Measurements from ENCODE around the gene PRKCE. TPM values are rescaled to one million over a fixed set of nuclear protein-coding genes. Genes with fewer than 3 reads are reported as not detected.

The PRKCE gene
- total RNA-seq, 1 donor from 2014 or later: 85.0 TPM

GRCh38 chr2:46010925-46011490, 359.5 kb downstream of the PRKCE start:
- no peak overlapping the region for H3K4me3 ChIP-seq
- H3K36me3 ChIP-seq: peaks cover 48% of the 10 kb centered on the region
- peaks cover 21% of the 10 kb centered on the region for H3K4me1 ChIP-seq
- TF ChIP-seq, protein P1, sequence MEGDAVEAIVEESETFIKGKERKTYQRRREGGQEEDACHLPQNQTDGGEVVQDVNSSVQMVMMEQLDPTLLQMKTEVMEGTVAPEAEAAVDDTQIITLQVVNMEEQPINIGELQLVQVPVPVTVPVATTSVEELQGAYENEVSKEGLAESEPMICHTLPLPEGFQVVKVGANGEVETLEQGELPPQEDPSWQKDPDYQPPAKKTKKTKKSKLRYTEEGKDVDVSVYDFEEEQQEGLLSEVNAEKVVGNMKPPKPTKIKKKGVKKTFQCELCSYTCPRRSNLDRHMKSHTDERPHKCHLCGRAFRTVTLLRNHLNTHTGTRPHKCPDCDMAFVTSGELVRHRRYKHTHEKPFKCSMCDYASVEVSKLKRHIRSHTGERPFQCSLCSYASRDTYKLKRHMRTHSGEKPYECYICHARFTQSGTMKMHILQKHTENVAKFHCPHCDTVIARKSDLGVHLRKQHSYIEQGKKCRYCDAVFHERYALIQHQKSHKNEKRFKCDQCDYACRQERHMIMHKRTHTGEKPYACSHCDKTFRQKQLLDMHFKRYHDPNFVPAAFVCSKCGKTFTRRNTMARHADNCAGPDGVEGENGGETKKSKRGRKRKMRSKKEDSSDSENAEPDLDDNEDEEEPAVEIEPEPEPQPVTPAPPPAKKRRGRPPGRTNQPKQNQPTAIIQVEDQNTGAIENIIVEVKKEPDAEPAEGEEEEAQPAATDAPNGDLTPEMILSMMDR (IDR thresholded peaks at IDR 0.05): peak; percentile 67
- H3K27me3 ChIP-seq (ENCODE audit: low read depth): no peaks in the 10 kb centered on the region
- peak in 1 of 2 donors; percentile 76 for ATAC-seq
- H3K27ac ChIP-seq: no peak overlapping the region
- H3K9me3 ChIP-seq: no peaks in the 10 kb centered on the region
- intact Hi-C loops (cut with DNase I): no loop called here
- no peak for DNase-seq

- H3K27ac ChIP-seq: no peak overlapping the region
- intact Hi-C loops (cut with DNase I): no loop called here
- H3K4me1 ChIP-seq: peaks cover 23% of the 10 kb centered on the region
- H3K9me3 ChIP-seq: no peaks in the 10 kb centered on the region
- ATAC-seq (no peak), DNase-seq (no peak)
- TF ChIP-seq, protein P1 (IDR thresholded peaks at IDR 0.05): no peak
- H3K4me3 ChIP-seq: no peak overlapping the region
- H3K36me3 ChIP-seq: peaks cover 32% of the 10 kb centered on the region
- H3K27me3 ChIP-seq (ENCODE audit: low read depth): no peaks in the 10 kb centered on the region
These were observed 361.3 kb downstream of the PRKCE start for GRCh38 chr2:46012618-46013240.

DNA sequence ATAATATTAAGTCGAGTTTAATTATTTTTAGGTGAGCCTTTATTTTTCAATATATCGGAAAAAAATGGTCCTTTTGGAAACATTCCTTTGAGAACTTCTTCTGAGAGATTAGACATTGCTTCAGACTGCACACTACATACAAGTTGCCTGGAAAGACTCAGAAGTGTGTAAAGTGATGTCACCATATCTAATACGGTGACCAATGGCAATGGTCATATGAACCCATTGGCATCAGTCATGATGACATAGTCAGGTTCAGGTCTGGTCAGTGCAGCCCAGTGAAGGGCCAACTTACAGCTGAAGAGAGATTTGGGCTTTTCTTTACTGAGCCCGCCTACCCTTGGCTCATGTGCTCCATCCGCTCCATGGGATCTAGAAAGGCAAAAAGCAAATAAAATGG, 362.3 kb downstream of the PRKCE start:
- no peak for DNase-seq
- intact Hi-C loops (cut with DNase I): no loop called here

GRCh38 chr2:46014911-46015654, 363.6 kb downstream of the PRKCE start:
- H3K36me3 ChIP-seq: peaks cover 30% of the 10 kb centered on the region
- ATAC-seq: no peak
- peaks cover 23% of the 10 kb centered on the region for H3K4me1 ChIP-seq
- intact Hi-C loops (cut with DNase I): no loop called here
- H3K27ac ChIP-seq: peak overlapping the region; percentile 18
- DNase-seq: no peak
- H3K27me3 ChIP-seq (ENCODE audit: low read depth): no peaks in the 10 kb centered on the region
- TF ChIP-seq, protein P1 (IDR thresholded peaks at IDR 0.05): no peak
- no peaks in the 10 kb centered on the region for H3K9me3 ChIP-seq
- no peak overlapping the region for H3K4me3 ChIP-seq

More for the DNA sequence above, 362.3 kb downstream of the PRKCE start:
- Histone ChIP-seq H3K4me1 (peaks cover 23% of the 10 kb centered on the region), H3K27me3 (ENCODE audit: low read depth) (no peaks in the 10 kb centered on the region), H3K36me3 (peaks cover 31% of the 10 kb centered on the region), H3K4me3 (no peak overlapping the region), H3K9me3 (no peaks in the 10 kb centered on the region), H3K27ac (no peak overlapping the region)
- ATAC-seq: no peak
- TF ChIP-seq, protein P1 (IDR thresholded peaks at IDR 0.05): no peak

- TF ChIP-seq, protein P1 (IDR thresholded peaks at IDR 0.05): no peak
- peaks cover 35% of the 10 kb centered on the region for H3K36me3 ChIP-seq
- H3K4me3 ChIP-seq: no peak overlapping the region
- H3K9me3 ChIP-seq: no peaks in the 10 kb centered on the region
- no peaks in the 10 kb centered on the region for H3K27me3 ChIP-seq (ENCODE audit: low read depth)
- H3K27ac ChIP-seq: no peak overlapping the region
- intact Hi-C loops (cut with DNase I): no loop called here
- DNase-seq (no peak), ATAC-seq (no peak)
- H3K4me1 ChIP-seq: peaks cover 20% of the 10 kb centered on the region
These were observed 364.2 kb downstream of the PRKCE start for GRCh38 chr2:46015671-46016070.
